Activated CD4-positive, alpha-beta memory T cell treated with anti-CD3 and anti-CD28 coated beads, Interleukin-2, amount 10 ng/mL, durations not matched to agents 7 days and 5 days (primary cell): ENCODE results near the gene CXCR5. TPM values are rescaled to one million over a fixed set of nuclear protein-coding genes. Genes with fewer than 3 reads are reported as not detected.
A peak's percentile ranks its signal among the peaks of the same experiment; 100 is the strongest.

Source experiments
- CTCF ChIA-PET: fragments of 350-600 bp; sonication (Branson Sonifier 250); formaldehyde crosslinking; loops from one replicate; lab custom pipeline; 2021; ENCODE audit warnings: antibody characterized with exemption, inconsistent platforms; lab: Charles Lee
- POLR2A ChIA-PET: fragments of 350-600 bp; sonication (Branson Sonifier 250); formaldehyde crosslinking; loops from one replicate; lab custom pipeline; 2021; ENCODE audit warnings: antibody characterized with exemption; lab: Charles Lee
- DNase-seq: peaks from one replicate; pipeline ENCODE4 v3.0.0-alpha.2; 2020
- H3K27ac Mint-ChIP-seq: one replicate; pipeline ENCODE4 v1.8.0; 2021; ENCODE audit warnings: mild to moderate bottlenecking, mixed read lengths
- H3K27me3 Mint-ChIP-seq: one replicate; pipeline ENCODE4 v1.8.0; 2021; ENCODE audit warnings: mixed read lengths
- H3K36me3 Mint-ChIP-seq: one replicate; pipeline ENCODE4 v1.8.0; 2021; ENCODE audit warnings: low read depth, mixed read lengths
- H3K4me1 Mint-ChIP-seq: one replicate; pipeline ENCODE4 v1.8.0; 2021; ENCODE audit warnings: mixed read lengths
- H3K4me3 Mint-ChIP-seq: one replicate; pipeline ENCODE4 v1.8.0; 2021; ENCODE audit warnings: mild to moderate bottlenecking, mixed read lengths
- H3K9me3 Mint-ChIP-seq: one replicate; pipeline ENCODE4 v1.8.0; 2021; ENCODE audit warnings: mixed read lengths
- total RNA-seq, 2 experiments: library from RNA; stranded (reverse); gene quantifications; one replicate each; pipeline ENCODE4 v1.2.3, GENCODE V29; 2021

CXCR5 gene
- total RNA-seq, 2 experiments from 2014 or later = 0.83 to 0.86 TPM

GRCh38 chr11:118851970-118852369, 31.7 kb upstream of the CXCR5 start:
- CTCF ChIA-PET = no interaction called here
- POLR2A ChIA-PET = interaction anchor here (1.2 kb wide), 1 partner anchor 18 kb away, joined by 3 read pairs; no protein-coding TSS in a partner anchor
- Mint-ChIP-seq H3K9me3 (no peaks in the 10 kb centered on the region), H3K36me3 (no peaks in the 10 kb centered on the region), H3K4me1 (peaks cover 2% of the 10 kb centered on the region), H3K4me3 (no peak overlapping the region), H3K27me3 (peaks cover 6% of the 10 kb centered on the region), H3K27ac (no peak overlapping the region)
- no peak for DNase-seq

GRCh38 chr11:118853678-118854077, 30.0 kb upstream of the CXCR5 start:
- Mint-ChIP-seq H3K27ac (no peak overlapping the region), H3K4me1 (peaks cover 2% of the 10 kb centered on the region), H3K27me3 (peaks cover 2% of the 10 kb centered on the region), H3K4me3 (no peak overlapping the region), H3K36me3 (no peaks in the 10 kb centered on the region), H3K9me3 (no peaks in the 10 kb centered on the region)
- CTCF ChIA-PET = no interaction called here
- DNase-seq = no peak
- POLR2A ChIA-PET = no interaction called here

- Mint-ChIP-seq H3K36me3 (no peaks in the 10 kb centered on the region), H3K27ac (peak overlapping the region; percentile 35)
- CTCF ChIA-PET = interaction anchor here (0.6 to 1.1 kb wide), 2 partner anchors 56 to 101 kb away, joined by 3 read pairs; no protein-coding TSS in a partner anchor
Observed at GRCh38 chr11:118856314-118856713, 27.4 kb upstream of the CXCR5 start.

GRCh38 chr11:118857385-118857784, 26.3 kb upstream of the CXCR5 start:
- Mint-ChIP-seq H3K36me3 (no peaks in the 10 kb centered on the region), H3K9me3 (no peaks in the 10 kb centered on the region), H3K4me1 (peaks cover 2% of the 10 kb centered on the region), H3K4me3 (no peak overlapping the region), H3K27ac (no peak overlapping the region), H3K27me3 (peaks cover 2% of the 10 kb centered on the region)
- ChIA-PET POLR2A (no interaction called here), CTCF (interaction anchor here (1.0 kb wide), 1 partner anchor 30 kb away, joined by 3 read pairs; no protein-coding TSS in a partner anchor)
- no peak for DNase-seq

More at GRCh38 chr11:118856314-118856713, 27.4 kb upstream of the CXCR5 start:
- H3K4me1 Mint-ChIP-seq = peaks cover 2% of the 10 kb centered on the region
- no peaks in the 10 kb centered on the region for H3K9me3 Mint-ChIP-seq
- H3K4me3 Mint-ChIP-seq = no peak overlapping the region
- DNase-seq = no peak
- peaks cover 2% of the 10 kb centered on the region for H3K27me3 Mint-ChIP-seq
- POLR2A ChIA-PET = interaction anchor here (1.2 to 1.3 kb wide), 2 partner anchors 11 to 14 kb away, joined by 3 to 4 read pairs; no protein-coding TSS in a partner anchor

- Mint-ChIP-seq H3K9me3 (no peaks in the 10 kb centered on the region), H3K27ac (no peak overlapping the region), H3K4me1 (peaks cover 2% of the 10 kb centered on the region), H3K27me3 (peaks cover 2% of the 10 kb centered on the region), H3K4me3 (no peak overlapping the region), H3K36me3 (no peaks in the 10 kb centered on the region)
- no peak for DNase-seq
- CTCF ChIA-PET = interaction anchor here (1.0 to 1.8 kb wide), 2 partner anchors 10 to 170 kb away, joined by 3 read pairs; no protein-coding TSS in a partner anchor
- POLR2A ChIA-PET = interaction anchor here (1.0 to 2.1 kb wide), 2 partner anchors 10 to 17 kb away, joined by 3 to 8 read pairs; no protein-coding TSS in a partner anchor
Observed at GRCh38 chr11:118859973-118860372, 23.7 kb upstream of the CXCR5 start.

- Mint-ChIP-seq H3K27ac (no peak overlapping the region), H3K4me3 (no peak overlapping the region), H3K36me3 (no peaks in the 10 kb centered on the region), H3K27me3 (no peaks in the 10 kb centered on the region), H3K9me3 (no peaks in the 10 kb centered on the region), H3K4me1 (peaks cover 38% of the 10 kb centered on the region)
- DNase-seq = no peak
- POLR2A ChIA-PET = interaction anchor here (0.7 to 6.2 kb wide), 6 partner anchors 10 to 129 kb away, joined by 3 to 175 read pairs (median 15); partner anchors contain the start of genes CENATAC, CXCR5 and DDX6
- CTCF ChIA-PET = interaction anchor here (1.0 to 2.9 kb wide), 4 partner anchors 10 to 78 kb away, joined by 3 to 56 read pairs (median 10); partner anchors contain the start of gene DDX6
Observed at GRCh38 chr11:118868659-118869058, 15.0 kb upstream of the CXCR5 start.

- DNase-seq = peak; percentile 42
Observed at GRCh38 chr11:118870396-118871343, 13.0 kb upstream of the CXCR5 start.

GRCh38 chr11:118872403-118872821, 11.3 kb upstream of the CXCR5 start:
- H3K27ac Mint-ChIP-seq = peak overlapping the region; percentile 76
- peak; percentile 83 for DNase-seq
- CTCF ChIA-PET = interaction anchor here (0.9 to 1.4 kb wide), 5 partner anchors 11 to 80 kb away, joined by 3 to 6 read pairs (median 5); partner anchors contain the start of gene CXCR5
- no peaks in the 10 kb centered on the region for H3K36me3 Mint-ChIP-seq
- POLR2A ChIA-PET = interaction anchor here (0.6 to 6.2 kb wide), 9 partner anchors 11 to 394 kb away, joined by 3 to 175 read pairs (median 3); partner anchors contain the start of genes CXCR5, DDX6 and TRAPPC4
- peaks cover 72% of the 10 kb centered on the region for H3K4me1 Mint-ChIP-seq
- H3K9me3 Mint-ChIP-seq = no peaks in the 10 kb centered on the region
- H3K4me3 Mint-ChIP-seq = peak overlapping the region; percentile 33
- peaks cover 1% of the 10 kb centered on the region for H3K27me3 Mint-ChIP-seq

More at GRCh38 chr11:118870396-118871343, 13.0 kb upstream of the CXCR5 start:
- Mint-ChIP-seq H3K9me3 (no peaks in the 10 kb centered on the region), H3K4me1 (peaks cover 55% of the 10 kb centered on the region), H3K27ac (peak overlapping the region; percentile 97), H3K4me3 (peak overlapping the region; percentile 68), H3K27me3 (no peaks in the 10 kb centered on the region), H3K36me3 (no peaks in the 10 kb centered on the region)
- ChIA-PET CTCF (interaction anchor here (0.5 to 2.9 kb wide), 19 partner anchors 8 to 485 kb away, joined by 3 to 56 read pairs (median 5); partner anchors contain the start of genes BCL9L, CXCR5 and DDX6), POLR2A (interaction anchor here (0.6 to 6.2 kb wide), 23 partner anchors 8 to 127 kb away, joined by 3 to 175 read pairs (median 4); partner anchors contain the start of genes BCL9L, CENATAC, CXCR5 and DDX6)

- Mint-ChIP-seq H3K36me3 (no peaks in the 10 kb centered on the region), H3K4me3 (no peak overlapping the region), H3K27ac (no peak overlapping the region), H3K27me3 (peaks cover 1% of the 10 kb centered on the region), H3K9me3 (no peaks in the 10 kb centered on the region), H3K4me1 (peaks cover 84% of the 10 kb centered on the region)
- CTCF ChIA-PET = interaction anchor here (1.0 kb wide), 1 partner anchor 57 kb away, joined by 3 read pairs; no protein-coding TSS in a partner anchor
- POLR2A ChIA-PET = interaction anchor here (6.2 kb wide), 1 partner anchor 83 kb away, joined by 175 read pairs; the partner anchor contains the start of gene DDX6
- no peak for DNase-seq
Observed at GRCh38 chr11:118873804-118874203, 9.9 kb upstream of the CXCR5 start.

- no peak for DNase-seq
- H3K9me3 Mint-ChIP-seq = no peaks in the 10 kb centered on the region
- no peaks in the 10 kb centered on the region for H3K36me3 Mint-ChIP-seq
- H3K27ac Mint-ChIP-seq = peak overlapping the region; percentile 93
- CTCF ChIA-PET = interaction anchor here (1.0 to 4.2 kb wide), 6 partner anchors 19 to 88 kb away, joined by 3 to 20 read pairs (median 8); partner anchors contain the start of genes BCL9L and DDX6
- peaks cover 1% of the 10 kb centered on the region for H3K27me3 Mint-ChIP-seq
- H3K4me3 Mint-ChIP-seq = peak overlapping the region; percentile 44
- POLR2A ChIA-PET = interaction anchor here (0.8 to 4.1 kb wide), 10 partner anchors 16 to 506 kb away, joined by 3 to 77 read pairs (median 4); partner anchors contain the start of genes CENATAC and DDX6
- H3K4me1 Mint-ChIP-seq = peaks cover 83% of the 10 kb centered on the region
Observed at GRCh38 chr11:118876286-118876685, 7.4 kb upstream of the CXCR5 start.

GRCh38 chr11:118877487-118878162, 6.1 kb upstream of the CXCR5 start:
- Mint-ChIP-seq H3K4me1 (peaks cover 84% of the 10 kb centered on the region), H3K9me3 (no peaks in the 10 kb centered on the region), H3K36me3 (no peaks in the 10 kb centered on the region), H3K27me3 (peaks cover 1% of the 10 kb centered on the region), H3K27ac (peak overlapping the region; percentile 93), H3K4me3 (peak overlapping the region; percentile 44)
- no peak for DNase-seq
- POLR2A ChIA-PET = interaction anchor here (1.0 to 4.1 kb wide), 7 partner anchors 8 to 120 kb away, joined by 3 to 77 read pairs (median 14); partner anchors contain the start of genes CENATAC and DDX6
- CTCF ChIA-PET = interaction anchor here (0.6 to 4.2 kb wide), 11 partner anchors 8 to 282 kb away, joined by 3 to 20 read pairs (median 6); partner anchors contain the start of genes BCL9L, DDX6 and UPK2
